Measurements from ENCODE around the gene PVALEF.

- TF ChIP-seq POLR2A (IDR thresholded peaks at IDR 0.05; ENCODE audit: low read length), result no peak
- TF ChIP-seq GATA1 (IDR thresholded peaks at IDR 0.05; ENCODE audit: low read depth, low read length), result no peak
These were observed 64.9 kb downstream of the PVALEF start for GRCh38 chr17:81230043-81230820.
